Calu3 (cell line): Measurements from ENCODE around the gene MARS1. TPM values are rescaled to one million over a fixed set of nuclear protein-coding genes. Genes with fewer than 3 reads are reported as not detected.
"Not testable (repeated sequence)": the region's sequence is repeated elsewhere in the genome, so short reads cannot be mapped to it uniquely, and the experiment has no call there.

ENCODE experiments used
- BruUV-seq: library from RNA; stranded (reverse); fragments of 400-500 nt; replicated peaks from 2 replicates; lab custom pipeline; 2021; lab: Mats Ljungman, UMichigan
- CTCF ChIA-PET: fragments of 300-600 bp; sonication (Branson Sonifier 250); formaldehyde crosslinking; loops from one replicate; lab custom pipeline; 2022; ENCODE audit warnings: antibody characterized with exemption; lab: Charles Lee
- DNase-seq: peaks from one replicate; pipeline ENCODE4 v3.0.0; 2022
- H3K27ac Mint-ChIP-seq: one replicate; pipeline ENCODE4 v1.8.0; 2022; ENCODE audit warnings: mixed read lengths; ENCODE audit not compliant: unreplicated experiment
- H3K27me3 Mint-ChIP-seq: one replicate; pipeline ENCODE4 v1.8.0; 2022; ENCODE audit warnings: mixed read lengths; ENCODE audit not compliant: unreplicated experiment
- H3K36me3 Mint-ChIP-seq: one replicate; pipeline ENCODE4 v1.8.0; 2022; ENCODE audit warnings: mild to moderate bottlenecking, moderate library complexity, mixed read lengths; ENCODE audit not compliant: insufficient read depth, unreplicated experiment
- H3K4me1 Mint-ChIP-seq: one replicate; pipeline ENCODE4 v1.8.0; 2022; ENCODE audit warnings: mild to moderate bottlenecking, low read depth, mixed read lengths; ENCODE audit not compliant: unreplicated experiment
- H3K4me3 Mint-ChIP-seq: one replicate; pipeline ENCODE4 v1.8.0; 2022; ENCODE audit warnings: mild to moderate bottlenecking, low read depth, moderate library complexity, mixed read lengths; ENCODE audit not compliant: unreplicated experiment
- H3K9me3 Mint-ChIP-seq: one replicate; pipeline ENCODE4 v1.8.0; 2022; ENCODE audit warnings: low read depth, mixed read lengths; ENCODE audit not compliant: unreplicated experiment
- intact Hi-C: fragments of 100-400 bp; cut with micrococcal nuclease; formaldehyde crosslinking; loops from one replicate; pipeline ENCODE4 v1.10.0; 2022; ENCODE audit not compliant: unreplicated experiment
- microRNA-seq: library from miRNA; unstranded; fragments of <30 nt; microRNA quantifications from one replicate; pipeline ENCODE4 v1.2.0, GENCODE V29; 2022
- total RNA-seq: library from RNA; stranded (reverse); gene quantifications from 2 replicates; pipeline ENCODE4 v1.2.3, GENCODE V29; 2022
- TF ChIP-seq, protein P1 (sequence below): fragments of 200-600 bp; IDR thresholded peaks from one replicate; pipeline ENCODE4 v1.8.0; 2022; ENCODE audit warnings: antibody characterized with exemption; ENCODE audit not compliant: unreplicated experiment

MARS1 gene
- total RNA-seq, 1 experiment from 2014 or later, result 358 TPM

DNA sequence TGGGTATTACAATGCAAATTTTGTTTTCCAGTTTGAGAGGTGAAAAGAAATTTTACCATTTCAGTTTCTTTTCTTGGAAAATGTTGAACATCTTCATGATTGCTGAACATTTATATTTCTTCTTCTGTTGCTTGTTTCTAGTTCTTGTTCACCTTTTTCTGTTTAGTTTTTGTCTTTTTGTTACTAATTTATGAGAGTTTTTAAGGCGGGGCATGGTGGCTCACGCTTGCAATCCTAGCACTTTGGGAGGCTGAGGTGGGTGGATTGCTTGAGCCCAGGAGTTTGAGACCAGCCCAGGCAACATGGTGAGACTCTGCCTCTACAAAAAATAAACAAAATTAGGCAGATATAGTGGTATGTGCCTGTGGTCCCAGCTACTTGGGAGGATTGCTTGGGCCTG lies 72.6 kb downstream of the MARS1 start:
- intact Hi-C loops, result no loop called here
- no peaks in the 10 kb centered on the region for H3K9me3 Mint-ChIP-seq
- H3K36me3 Mint-ChIP-seq, result no peaks in the 10 kb centered on the region
- TF ChIP-seq, protein P1, sequence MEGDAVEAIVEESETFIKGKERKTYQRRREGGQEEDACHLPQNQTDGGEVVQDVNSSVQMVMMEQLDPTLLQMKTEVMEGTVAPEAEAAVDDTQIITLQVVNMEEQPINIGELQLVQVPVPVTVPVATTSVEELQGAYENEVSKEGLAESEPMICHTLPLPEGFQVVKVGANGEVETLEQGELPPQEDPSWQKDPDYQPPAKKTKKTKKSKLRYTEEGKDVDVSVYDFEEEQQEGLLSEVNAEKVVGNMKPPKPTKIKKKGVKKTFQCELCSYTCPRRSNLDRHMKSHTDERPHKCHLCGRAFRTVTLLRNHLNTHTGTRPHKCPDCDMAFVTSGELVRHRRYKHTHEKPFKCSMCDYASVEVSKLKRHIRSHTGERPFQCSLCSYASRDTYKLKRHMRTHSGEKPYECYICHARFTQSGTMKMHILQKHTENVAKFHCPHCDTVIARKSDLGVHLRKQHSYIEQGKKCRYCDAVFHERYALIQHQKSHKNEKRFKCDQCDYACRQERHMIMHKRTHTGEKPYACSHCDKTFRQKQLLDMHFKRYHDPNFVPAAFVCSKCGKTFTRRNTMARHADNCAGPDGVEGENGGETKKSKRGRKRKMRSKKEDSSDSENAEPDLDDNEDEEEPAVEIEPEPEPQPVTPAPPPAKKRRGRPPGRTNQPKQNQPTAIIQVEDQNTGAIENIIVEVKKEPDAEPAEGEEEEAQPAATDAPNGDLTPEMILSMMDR, result no peak
- no peak overlapping the region for H3K27ac Mint-ChIP-seq
- CTCF ChIA-PET, result no interaction called here
- no peak for DNase-seq
- H3K27me3 Mint-ChIP-seq, result peaks cover 35% of the 10 kb centered on the region
- H3K4me1 Mint-ChIP-seq, result peaks cover 7% of the 10 kb centered on the region
- no peak overlapping the region for H3K4me3 Mint-ChIP-seq
- BruUV-seq, result no TSS peak

DNA sequence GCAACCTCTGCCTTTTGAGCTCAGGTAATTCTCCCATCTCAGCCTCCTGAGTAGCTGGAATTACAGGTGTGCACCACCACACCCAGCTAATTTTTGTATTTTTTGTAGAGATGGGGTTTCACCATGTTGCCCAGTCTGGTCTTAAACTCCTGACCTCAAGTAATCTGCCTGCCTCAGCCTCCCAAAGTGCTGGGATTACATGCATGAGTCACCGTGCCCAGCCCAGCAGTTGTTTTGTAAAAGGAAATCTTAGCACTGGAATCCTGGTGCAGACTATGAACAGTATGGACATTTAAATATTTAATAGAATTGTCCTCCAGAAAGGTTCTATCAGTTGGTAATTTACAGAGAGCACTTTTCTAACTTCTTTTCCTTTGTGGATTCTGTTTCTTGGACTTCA lies 73.2 kb downstream of the MARS1 start:
- DNase-seq, intact Hi-C loops, H3K27ac Mint-ChIP-seq, H3K9me3 Mint-ChIP-seq, CTCF ChIA-PET, H3K36me3 Mint-ChIP-seq, H3K4me3 Mint-ChIP-seq, BruUV-seq, H3K4me1 Mint-ChIP-seq: not testable (repeated sequence)
- peaks cover 35% of the 10 kb centered on the region for H3K27me3 Mint-ChIP-seq

DNA sequence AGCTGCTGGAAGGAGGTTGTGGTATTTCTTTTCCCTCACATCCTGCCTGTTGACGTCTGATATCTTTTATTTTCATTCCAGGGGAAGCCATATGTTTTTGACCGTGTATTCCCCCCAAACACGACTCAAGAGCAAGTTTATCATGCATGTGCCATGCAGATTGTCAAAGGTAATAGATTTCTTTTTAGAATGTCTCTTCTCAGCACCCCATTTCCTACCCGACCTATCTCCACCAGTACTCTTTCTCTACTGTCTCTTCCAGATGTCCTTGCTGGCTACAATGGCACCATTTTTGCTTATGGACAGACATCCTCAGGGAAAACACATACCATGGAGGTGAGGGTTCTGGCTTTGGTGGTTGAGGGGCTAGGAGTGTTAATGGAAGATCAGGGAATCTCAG lies 75.5 kb downstream of the MARS1 start:
- Mint-ChIP-seq H3K36me3 (no peaks in the 10 kb centered on the region), H3K27me3 (peaks cover 51% of the 10 kb centered on the region), H3K4me1 (no peaks in the 10 kb centered on the region), H3K9me3 (no peaks in the 10 kb centered on the region), H3K27ac (no peak overlapping the region), H3K4me3 (no peak overlapping the region)
- CTCF ChIA-PET, result no interaction called here
- BruUV-seq, result no TSS peak
- DNase-seq, result no peak
- intact Hi-C loops, result no loop called here
- TF ChIP-seq, protein P1, result no peak

DNA sequence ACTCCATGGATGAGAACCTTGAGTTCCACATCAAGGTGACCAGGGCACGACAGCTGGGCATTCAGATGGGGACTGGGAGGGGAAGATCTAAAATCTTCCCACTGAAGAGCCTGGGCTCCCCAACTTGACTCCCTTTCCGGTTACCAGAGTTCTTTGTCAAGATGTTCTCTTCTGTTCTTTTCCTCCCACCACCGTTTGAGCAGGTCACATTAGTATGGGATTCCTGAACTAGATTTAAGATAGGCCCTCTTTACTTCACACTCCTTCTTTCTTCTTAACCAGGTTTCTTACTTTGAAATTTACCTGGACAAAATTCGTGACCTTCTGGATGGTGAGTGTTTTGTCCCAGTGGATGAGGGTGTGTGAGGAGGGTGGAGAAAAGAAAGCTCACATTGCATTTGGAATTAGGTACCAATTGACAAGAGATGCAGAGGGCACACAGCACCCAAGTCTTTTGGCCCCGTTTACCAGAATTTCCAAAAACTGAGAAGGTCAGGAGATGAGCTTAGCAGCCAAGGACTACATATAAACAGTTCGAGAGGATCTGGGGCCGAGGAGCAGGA lies 76.4 kb downstream of the MARS1 start:
- no peak for DNase-seq
- CTCF ChIA-PET, result interaction anchor here (0.9 kb wide), 1 partner anchor 19 kb away, joined by 3 read pairs; no protein-coding TSS in a partner anchor
- Mint-ChIP-seq H3K27ac (no peak overlapping the region), H3K36me3 (no peaks in the 10 kb centered on the region), H3K4me3 (no peak overlapping the region), H3K9me3 (no peaks in the 10 kb centered on the region), H3K27me3 (peaks cover 60% of the 10 kb centered on the region), H3K4me1 (no peaks in the 10 kb centered on the region)
- TF ChIP-seq, protein P1, result no peak
- BruUV-seq, result no TSS peak
- intact Hi-C loops, result no loop called here

Small RNAs within 50 kb of the gene (microRNA-seq; reads per million reads assigned to microRNA genes)
- gene MIR616 (2.1 reads per million), gene MIR6758 (1.8 reads per million)

Other genes with a start within 250 kb of the MARS1 start
- 5.0 and 7.0 TPM in 2 replicates for gene STAC3, start 236.9 kb upstream of the MARS1 start, total RNA-seq
- 77.3 and 87.6 TPM in 2 replicates for gene R3HDM2, start 57.0 kb upstream of the MARS1 start, total RNA-seq
- gene INHBC, start 53.3 kb upstream of the MARS1 start, total RNA-seq, result not detected in 2 replicates
- gene INHBE, start 32.8 kb upstream of the MARS1 start, total RNA-seq, result 0.38 and 0.64 TPM in 2 replicates
- gene GLI1, start 28.3 kb upstream of the MARS1 start, total RNA-seq, result 0.54 and 0.61 TPM in 2 replicates
- gene ARHGAP9, start 8.2 kb upstream of the MARS1 start, total RNA-seq, result 0.39 TPM in 1 of 2 replicates, not detected in the other
- gene DDIT3, start 32.4 kb downstream of the MARS1 start, total RNA-seq, result 70.2 and 80.5 TPM in 2 replicates
- gene MBD6, start 34.8 kb downstream of the MARS1 start, total RNA-seq, result 119 and 127 TPM in 2 replicates
- gene DCTN2, start 59.1 kb downstream of the MARS1 start, total RNA-seq, result 121 and 131 TPM in 2 replicates
- 0.10 TPM in 1 of 2 replicates, not detected in the other for gene KIF5A, start 62.0 kb downstream of the MARS1 start, total RNA-seq
- gene PIP4K2C, start 103.1 kb downstream of the MARS1 start, total RNA-seq, result 66.3 and 80.3 TPM in 2 replicates
- gene DTX3, start 116.8 kb downstream of the MARS1 start, total RNA-seq, result 23.1 and 25.9 TPM in 2 replicates
- 2.2 and 4.7 TPM in 2 replicates for gene ARHGEF25, start 123.4 kb downstream of the MARS1 start, total RNA-seq
- 8.1 and 11.1 TPM in 2 replicates for gene B4GALNT1, start 145.1 kb downstream of the MARS1 start, total RNA-seq
- 221 and 258 TPM in 2 replicates for gene OS9, start 206.1 kb downstream of the MARS1 start, total RNA-seq